ENCODE measurements around the gene ATP2B2. TPM values are rescaled to one million over a fixed set of nuclear protein-coding genes. Genes with fewer than 3 reads are reported as not detected.

ATP2B2 gene
- total RNA-seq, 1 donor from 2014 or later, result 0.13 TPM

- Mint-ChIP-seq H3K27ac (ENCODE audit: unreplicated experiment) (no peak overlapping the region), H3K36me3 (ENCODE audit: unreplicated experiment) (no peaks in the 10 kb centered on the region), H3K4me3 (ENCODE audit: unreplicated experiment) (no peak overlapping the region), H3K4me1 (ENCODE audit: unreplicated experiment) (no peaks in the 10 kb centered on the region), H3K9me3 (ENCODE audit: unreplicated experiment) (no peaks in the 10 kb centered on the region), H3K27me3 (ENCODE audit: unreplicated experiment) (peaks cover 47% of the 10 kb centered on the region)
- peak; percentile 72 for DNase-seq (ENCODE audit: extremely low spot score, unreplicated experiment)
- TF ChIP-seq, protein P1, sequence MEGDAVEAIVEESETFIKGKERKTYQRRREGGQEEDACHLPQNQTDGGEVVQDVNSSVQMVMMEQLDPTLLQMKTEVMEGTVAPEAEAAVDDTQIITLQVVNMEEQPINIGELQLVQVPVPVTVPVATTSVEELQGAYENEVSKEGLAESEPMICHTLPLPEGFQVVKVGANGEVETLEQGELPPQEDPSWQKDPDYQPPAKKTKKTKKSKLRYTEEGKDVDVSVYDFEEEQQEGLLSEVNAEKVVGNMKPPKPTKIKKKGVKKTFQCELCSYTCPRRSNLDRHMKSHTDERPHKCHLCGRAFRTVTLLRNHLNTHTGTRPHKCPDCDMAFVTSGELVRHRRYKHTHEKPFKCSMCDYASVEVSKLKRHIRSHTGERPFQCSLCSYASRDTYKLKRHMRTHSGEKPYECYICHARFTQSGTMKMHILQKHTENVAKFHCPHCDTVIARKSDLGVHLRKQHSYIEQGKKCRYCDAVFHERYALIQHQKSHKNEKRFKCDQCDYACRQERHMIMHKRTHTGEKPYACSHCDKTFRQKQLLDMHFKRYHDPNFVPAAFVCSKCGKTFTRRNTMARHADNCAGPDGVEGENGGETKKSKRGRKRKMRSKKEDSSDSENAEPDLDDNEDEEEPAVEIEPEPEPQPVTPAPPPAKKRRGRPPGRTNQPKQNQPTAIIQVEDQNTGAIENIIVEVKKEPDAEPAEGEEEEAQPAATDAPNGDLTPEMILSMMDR (IDR thresholded peaks at IDR 0.05), result no peak
Observed at GRCh38 chr3:10529809-10530208, 24.4 kb upstream of the ATP2B2 start.

GRCh38 chr3:10528046-10528445 is 22.7 kb upstream of the ATP2B2 start:
- Mint-ChIP-seq H3K36me3 (ENCODE audit: unreplicated experiment) (no peaks in the 10 kb centered on the region), H3K4me3 (ENCODE audit: unreplicated experiment) (no peak overlapping the region), H3K27ac (ENCODE audit: unreplicated experiment) (no peak overlapping the region), H3K4me1 (ENCODE audit: unreplicated experiment) (no peaks in the 10 kb centered on the region), H3K27me3 (ENCODE audit: unreplicated experiment) (peaks cover 59% of the 10 kb centered on the region), H3K9me3 (ENCODE audit: unreplicated experiment) (no peaks in the 10 kb centered on the region)
- TF ChIP-seq, protein P1 (IDR thresholded peaks at IDR 0.05), result no peak
- peak; percentile 72 for DNase-seq (ENCODE audit: extremely low spot score, unreplicated experiment)

DNA sequence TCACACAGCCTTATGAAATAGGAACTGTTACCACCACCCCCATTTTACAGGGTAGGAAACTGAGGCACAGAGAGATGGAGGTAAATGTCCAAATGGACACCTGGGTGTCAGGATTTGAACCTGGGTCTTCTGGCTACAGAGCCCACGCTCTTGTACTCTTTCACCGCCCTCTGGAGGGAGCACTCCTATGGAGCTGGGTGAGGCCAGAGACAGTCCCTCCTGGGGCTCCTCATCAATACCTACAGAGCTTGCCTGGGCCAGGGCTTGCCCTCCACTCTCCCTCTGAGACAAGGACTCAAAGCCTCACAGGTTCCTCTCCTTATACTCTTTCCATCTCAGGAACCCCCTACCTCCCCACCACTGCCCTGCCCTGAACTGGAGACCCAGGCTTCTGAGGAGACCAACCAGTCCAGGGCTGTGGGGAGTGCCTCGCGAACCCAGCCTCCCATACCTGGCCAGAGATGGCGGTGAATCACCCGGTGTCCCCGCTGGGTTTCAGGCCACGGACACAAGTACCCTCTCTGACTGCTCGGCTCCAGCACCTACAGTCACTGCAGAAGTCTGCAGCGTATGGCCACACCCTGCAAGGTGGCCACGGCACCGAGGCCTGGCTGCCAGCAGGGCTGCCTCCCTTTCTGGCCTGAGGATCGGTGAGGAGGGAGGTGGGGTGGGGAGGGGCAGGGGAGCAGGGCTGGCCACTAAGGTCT is 22.1 kb upstream of the ATP2B2 start:
- TF ChIP-seq, protein P1 (IDR thresholded peaks at IDR 0.05), result no peak
- Mint-ChIP-seq H3K27me3 (ENCODE audit: unreplicated experiment) (peaks cover 64% of the 10 kb centered on the region), H3K4me3 (ENCODE audit: unreplicated experiment) (no peak overlapping the region), H3K36me3 (ENCODE audit: unreplicated experiment) (no peaks in the 10 kb centered on the region), H3K27ac (ENCODE audit: unreplicated experiment) (no peak overlapping the region), H3K4me1 (ENCODE audit: unreplicated experiment) (no peaks in the 10 kb centered on the region), H3K9me3 (ENCODE audit: unreplicated experiment) (no peaks in the 10 kb centered on the region)
- peak; percentile 75 for DNase-seq (ENCODE audit: extremely low spot score, unreplicated experiment)

DNA sequence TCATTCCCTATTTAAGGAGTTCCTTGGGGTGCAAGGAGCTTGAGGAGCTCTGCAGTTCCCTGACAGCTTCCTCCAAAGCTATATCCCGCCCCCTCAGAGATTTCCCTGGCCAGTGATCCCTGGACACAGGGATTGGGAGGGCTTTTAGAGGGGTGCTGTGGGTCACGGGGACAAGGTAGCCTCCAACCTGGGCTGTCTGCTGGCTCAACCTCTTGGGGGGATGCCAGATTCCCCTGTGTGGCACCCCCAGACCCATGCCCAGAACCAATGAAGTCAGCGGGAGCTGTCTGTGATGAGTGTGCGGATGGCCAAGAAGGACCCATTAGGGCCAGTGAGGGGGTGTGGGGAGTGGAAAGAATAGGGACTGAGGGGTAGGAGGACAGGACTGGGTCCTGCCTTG is 21.0 kb upstream of the ATP2B2 start:
- Mint-ChIP-seq H3K4me3 (ENCODE audit: unreplicated experiment) (no peak overlapping the region), H3K27me3 (ENCODE audit: unreplicated experiment) (peaks cover 65% of the 10 kb centered on the region), H3K9me3 (ENCODE audit: unreplicated experiment) (no peaks in the 10 kb centered on the region), H3K36me3 (ENCODE audit: unreplicated experiment) (no peaks in the 10 kb centered on the region), H3K4me1 (ENCODE audit: unreplicated experiment) (no peaks in the 10 kb centered on the region), H3K27ac (ENCODE audit: unreplicated experiment) (no peak overlapping the region)
- peak; percentile 66 for DNase-seq (ENCODE audit: extremely low spot score, unreplicated experiment)
- TF ChIP-seq, protein P1 (IDR thresholded peaks at IDR 0.05), result no peak

GRCh38 chr3:10524799-10525301 is 19.5 kb upstream of the ATP2B2 start:
- DNase-seq (ENCODE audit: extremely low spot score, unreplicated experiment), result peak; percentile 74
- Mint-ChIP-seq H3K9me3 (ENCODE audit: unreplicated experiment) (no peaks in the 10 kb centered on the region), H3K36me3 (ENCODE audit: unreplicated experiment) (no peaks in the 10 kb centered on the region), H3K4me3 (ENCODE audit: unreplicated experiment) (no peak overlapping the region), H3K4me1 (ENCODE audit: unreplicated experiment) (no peaks in the 10 kb centered on the region), H3K27ac (ENCODE audit: unreplicated experiment) (no peak overlapping the region), H3K27me3 (ENCODE audit: unreplicated experiment) (peaks cover 66% of the 10 kb centered on the region)
- TF ChIP-seq, protein P1 (IDR thresholded peaks at IDR 0.05), result no peak
